HepG2 (cell line): Measurements from ENCODE around the gene GFRA4. TPM values are rescaled to one million over a fixed set of nuclear protein-coding genes. Genes with fewer than 3 reads are reported as not detected.

Experiments
- ATAC-seq: fragments of 200-7000 bp; cut with Tn5 transposase; 3 replicates; pipeline ENCODE4 v1.9.1; 2020; ENCODE audit warnings: mild to moderate bottlenecking, moderate library complexity
- BruUV-seq: library from RNA; stranded (reverse); fragments of 400-500 nt; replicated peaks from 2 replicates; lab custom pipeline; 2021; lab: Mats Ljungman, UMichigan
- CTCF ChIA-PET: fragments of 300-600 bp; formaldehyde crosslinking; extraction: SDS; loops from one replicate; lab custom pipeline; 2021; ENCODE audit warnings: low total read pairs, inconsistent platforms, low intra/inter-chr PET ratio; lab: Yijun Ruan, JAX
- POLR2A ChIA-PET: fragments of 350-600 bp; sonication (Branson Sonifier 250); formaldehyde crosslinking; loops from one replicate; lab custom pipeline; 2020; ENCODE audit warnings: antibody characterized with exemption, inconsistent platforms; lab: Yijun Ruan, JAX
- DNase-seq: peaks from one replicate; pipeline ENCODE4 v3.0.0-alpha.2; 2015; ENCODE audit warnings: low spot score
- FAIRE-seq: peaks from 3 replicates; lab custom pipeline; 2011; peaks lifted over from hg19 to GRCh38; lab: Jason Lieb, UNC
- H2AFZ ChIP-seq: one replicate; pipeline ENCODE4 v1.6.1; 2011; ENCODE audit warnings: low read length, inconsistent platforms
- H3K27ac ChIP-seq: fragments of 300-600 bp; 3 replicates; pipeline ENCODE4 v1.8.0; 2011; ENCODE audit warnings: mixed run types, mild to moderate bottlenecking, mixed read lengths, low read length, inconsistent platforms; ENCODE audit not compliant: insufficient read depth; ENCODE audit errors: extremely low read length
- H3K27me3 ChIP-seq, 2 experiments: fragments of 200-600 bp in 1 of 2; 2 replicates in 1 of 2; 3 replicates in 1 of 2; pipeline versions ENCODE4 v1.6.0 to v1.8.0; 2011; ENCODE audit warnings: low read length in 2 of 2, mild to moderate bottlenecking in 2 of 2, moderate library complexity in 2 of 2, inconsistent platforms in 1 of 2; ENCODE audit not compliant: insufficient read depth in 2 of 2, control insufficient read depth in 1 of 2
- H3K36me3 ChIP-seq, 2 experiments: fragments of 200-600 bp in 1 of 2; replicated peaks in 1 of 2; 2 replicates in 1 of 2; 3 replicates in 1 of 2; pipeline versions ENCODE4 v1.5.1 to v1.8.0; 2011; ENCODE audit warnings: low read length in 2 of 2, inconsistent platforms in 1 of 2; ENCODE audit not compliant: insufficient read depth in 2 of 2, control insufficient read depth in 1 of 2
- H3K4me1 ChIP-seq: 2 replicates; pipeline ENCODE4 v1.5.1; 2012; ENCODE audit warnings: low read length, inconsistent platforms; ENCODE audit not compliant: insufficient read depth
- H3K4me2 ChIP-seq: 2 replicates; pipeline ENCODE4 v1.6.0; 2011; ENCODE audit warnings: low read depth, low read length, inconsistent platforms
- H3K4me3 ChIP-seq, 3 experiments: fragments of 200-600 bp in 1 of 3; sonication (generic), shearing (Covaris generic) in 1 of 3; replicated peaks in 1 of 3; 2 replicates each; pipeline ENCODE4 v1.5.1; 2011 to 2016; ENCODE audit warnings: low read length in 3 of 3, inconsistent platforms in 2 of 3, low read depth in 2 of 3, mild to moderate bottlenecking in 2 of 3, control low read depth in 1 of 3, mixed read lengths in 1 of 3; ENCODE audit not compliant: insufficient read depth in 1 of 3
- H3K79me2 ChIP-seq: one replicate; pipeline ENCODE4 v1.6.1; 2011; ENCODE audit warnings: low read length, inconsistent platforms; ENCODE audit not compliant: insufficient read depth
- H3K9ac ChIP-seq: 2 replicates; pipeline ENCODE4 v1.6.0; 2011; ENCODE audit warnings: mild to moderate bottlenecking, low read depth, low read length, inconsistent platforms; ENCODE audit not compliant: insufficient read depth
- H3K9me3 ChIP-seq: 2 replicates; pipeline ENCODE4 v1.5.1; 2012; ENCODE audit warnings: mild to moderate bottlenecking, low read length
- H4K20me1 ChIP-seq: 2 replicates; pipeline ENCODE4 v1.6.0; 2011; ENCODE audit warnings: inconsistent platforms, mild to moderate bottlenecking, low read length, moderate library complexity; ENCODE audit not compliant: insufficient read depth
- EZH2 ChIP-seq: conservative IDR thresholded peaks from 2 replicates; pipeline ENCODE4 v1.6.1; 2012; ENCODE audit warnings: mild to moderate bottlenecking, low read depth, low read length, moderate library complexity
- NRL ChIP-seq: sonication (generic); formaldehyde crosslinking; IDR thresholded peaks from 2 replicates; pipeline ENCODE4 v1.5.0; 2020; ENCODE audit warnings: missing genetic modification reagents, mild to moderate bottlenecking, moderate library complexity, borderline replicate concordance
- PCBP2 ChIP-seq: fragments of 200-400 bp; formaldehyde crosslinking; optimal IDR thresholded peaks from 2 replicates; pipeline ENCODE3; 2018; ENCODE audit warnings: low read length, low read depth; ENCODE audit not compliant: poor library complexity, severe bottlenecking
- PRMT3 ChIP-seq: sonication (generic); formaldehyde crosslinking; IDR thresholded peaks from 2 replicates; pipeline ENCODE4 v1.8.1; 2022; ENCODE audit warnings: low read depth, mild to moderate bottlenecking, moderate library complexity, missing genetic modification reagents, borderline replicate concordance
- REPIN1 ChIP-seq: sonication (generic); formaldehyde crosslinking; IDR thresholded peaks from 2 replicates; pipeline ENCODE4 v1.8.0; 2022; ENCODE audit warnings: missing genetic modification reagents, low read depth, mild to moderate bottlenecking, borderline replicate concordance
- SRY ChIP-seq: sonication (generic); formaldehyde crosslinking; IDR thresholded peaks from 2 replicates; pipeline ENCODE4 v1.8.0; 2022; ENCODE audit warnings: mild to moderate bottlenecking, missing genetic modification reagents
- ZFP91 ChIP-seq: sonication (generic); formaldehyde crosslinking; IDR thresholded peaks from 2 replicates; pipeline ENCODE4 v1.9.0; 2022; ENCODE audit warnings: missing genetic modification reagents, mild to moderate bottlenecking, borderline replicate concordance
- ZHX2 ChIP-seq, 2 experiments: sonication (generic) in 1 of 2; formaldehyde crosslinking in 1 of 2; IDR thresholded peaks; 2 replicates each; pipeline versions ENCODE4 v1.6.1 to v1.9.0; 2014 to 2022; ENCODE audit warnings: antibody characterized with exemption in 1 of 2, borderline replicate concordance in 1 of 2, inconsistent platforms in 1 of 2, low read depth in 1 of 2, missing genetic modification reagents in 1 of 2
- WGBS: methylation state at CpG from one replicate; pipeline ENCODE4 v1.1.6; 2017; ENCODE audit warnings: low lambda C conversion rate; 5-methylcytosine and 5-hydroxymethylcytosine counted together
- in situ Hi-C: cut with HindIII; loops from 2 replicates; pipeline ENCODE4 v1.10.0; 2017; ENCODE audit warnings: low pct_unique_long_range_greater_than_20kb; ENCODE audit not compliant: extremely low pct_ligation_motif_present
- intact Hi-C: fragments of 100-400 bp; cut with micrococcal nuclease; formaldehyde crosslinking; loops from one replicate; pipeline ENCODE4 v1.10.0; 2022; ENCODE audit not compliant: unreplicated experiment
- polyA plus RNA-seq, 8 experiments: library from polyadenylated mRNA; depleted of rRNA in 3 of 8; stranded (reverse) in 7 of 8; unstranded in 1 of 8; fragments of >200 nt; fragmentation: Illumina TruSeq in 4 of 8; extraction: Trizol in 4 of 8; gene quantifications; 2 replicates each; pipeline versions ENCODE4 v1.2.1 to v1.2.3, GENCODE V29; 2011 to 2016; ENCODE audit warnings: low read depth in 4 of 8, missing spikeins in 1 of 8, mixed read lengths in 1 of 8; ENCODE audit not compliant: insufficient read depth in 1 of 8
- total RNA-seq, 5 experiments: library from RNA; depleted of rRNA; stranded (reverse); fragments of >200 nt; fragmentation: Illumina TruSeq; extraction: Trizol; gene quantifications; 2 replicates each; pipeline ENCODE4 v1.2.3, GENCODE V29; 2016; ENCODE audit warnings: low read depth in 1 of 5

The GFRA4 gene
- total and polyA plus RNA-seq, 2 of the 13 experiments (the other 11 are each of a cell fraction or from before 2014, with no cell fraction given), result not detected

- ChIA-PET CTCF (interaction anchor here (2.9 kb wide), 1 partner anchor 32 kb away, joined by 65 read pairs; no protein-coding TSS in a partner anchor), POLR2A (interaction anchor here (1.3 kb wide), 2 partner anchors 90 to 104 kb away, joined by 3 read pairs; partner anchors contain the start of genes ADISSP and SPEF1)
- H3K27ac ChIP-seq, result no peak overlapping the region
- DNase-seq (no peak), FAIRE-seq (no peak), ATAC-seq (no peak)
- 20% methylated on average over 8 of the region's 8 CpGs for WGBS
- H3K27me3 ChIP-seq, result peaks cover 50 to 95% of the 10 kb centered on the region in 2 experiments
- H3K36me3 ChIP-seq, result no peaks in the 10 kb centered on the region
- intact Hi-C loops (no loop called here), in situ Hi-C loops (loop anchor here (5.0 kb wide), 1 partner anchor 35 kb away; the partner anchor contains the start of gene SIGLEC1)
- no peak overlapping the region for H3K4me2 ChIP-seq
- H3K4me3 ChIP-seq, result no peak overlapping the region
- no peak overlapping the region for H2AFZ ChIP-seq
- TF ChIP-seq PCBP2, result no peak
- 0 out of 2 replicates have a peak, but pooled peaks have one; percentile 5 for TF ChIP-seq ZFP91 (CRISPR knock-in tag)
- no peak for TF ChIP-seq PRMT3 (CRISPR knock-in tag)
- no peak for TF ChIP-seq SRY
- no peak for TF ChIP-seq ZHX2 (IDR thresholded peaks at IDR 0.05; ENCODE audit: low read depth)
- no peak for TF ChIP-seq ZHX2 (CRISPR knock-in tag; IDR thresholded peaks at IDR 0.05; ENCODE audit: borderline replicate concordance)
- TF ChIP-seq NRL (CRISPR knock-in tag), result 0 out of 2 replicates have a peak, but pooled peaks have one; percentile 17
- TF ChIP-seq REPIN1 (CRISPR knock-in tag), result no peak
- peak; percentile 51; the same call in 1 of the 2 replicates for TF ChIP-seq EZH2
- H3K79me2 ChIP-seq, result no peaks in the 10 kb centered on the region
- H3K9me3 ChIP-seq, result no peaks in the 10 kb centered on the region
- no TSS peak for BruUV-seq
- peaks cover 11% of the 10 kb centered on the region; the same call in 1 of the 2 replicates for H3K4me1 ChIP-seq
- H3K9ac ChIP-seq, result no peak overlapping the region
- H4K20me1 ChIP-seq, result no peaks in the 10 kb centered on the region
Measured at GRCh38 chr20:3677733-3678132, 14.5 kb upstream of the GFRA4 start.
